ENCODE results near the gene CLASP1. TPM values are rescaled to one million over a fixed set of nuclear protein-coding genes. Genes with fewer than 3 reads are reported as not detected.

CLASP1 gene
- total RNA-seq, 2 experiments from 2014 or later, result 60.3 to 61.4 TPM

GRCh38 chr2:121473512-121473911 lies 175.8 kb downstream of the CLASP1 start:
- no peaks in the 10 kb centered on the region for H3K27me3 Mint-ChIP-seq
- H3K9me3 Mint-ChIP-seq, result no peaks in the 10 kb centered on the region
- TF ChIP-seq CTCF (IDR thresholded peaks at IDR 0.05), result no peak
- intact Hi-C loops (cut with micrococcal nuclease), result no loop called here
- ChIA-PET CTCF (no interaction called here), POLR2A (no interaction called here)
- H3K4me3 Mint-ChIP-seq, result no peak overlapping the region
- no peak for DNase-seq
- peaks cover 27% of the 10 kb centered on the region for H3K36me3 Mint-ChIP-seq (ENCODE audit: low read depth)
- ATAC-seq, result no peak
- peaks cover 43% of the 10 kb centered on the region for H3K4me1 Mint-ChIP-seq (ENCODE audit: low read depth)
- H3K27ac Mint-ChIP-seq, result no peak overlapping the region

GRCh38 chr2:121472470-121472993 lies 176.7 kb downstream of the CLASP1 start:
- Mint-ChIP-seq H3K4me3 (no peak overlapping the region), H3K27ac (peak overlapping the region; percentile 56), H3K27me3 (no peaks in the 10 kb centered on the region), H3K4me1 (ENCODE audit: low read depth) (peaks cover 43% of the 10 kb centered on the region), H3K9me3 (no peaks in the 10 kb centered on the region), H3K36me3 (ENCODE audit: low read depth) (peaks cover 37% of the 10 kb centered on the region)
- CTCF ChIA-PET, result interaction anchor here (1.4 kb wide), 1 partner anchor 14 kb away, joined by 6 read pairs; no protein-coding TSS in a partner anchor
- DNase-seq (no peak), ATAC-seq (no peak)
- intact Hi-C loops (cut with micrococcal nuclease), result no loop called here
- POLR2A ChIA-PET, result no interaction called here
- no peak for TF ChIP-seq CTCF (IDR thresholded peaks at IDR 0.05)

- H3K4me3 Mint-ChIP-seq, result no peak overlapping the region
- TF ChIP-seq CTCF (IDR thresholded peaks at IDR 0.05), result no peak
- intact Hi-C loops (cut with micrococcal nuclease), result no loop called here
- no peak for ATAC-seq
- peak overlapping the region; percentile 56 for H3K27ac Mint-ChIP-seq
- H3K4me1 Mint-ChIP-seq (ENCODE audit: low read depth), result peaks cover 40% of the 10 kb centered on the region
- no peak for DNase-seq
- H3K27me3 Mint-ChIP-seq, result no peaks in the 10 kb centered on the region
- POLR2A ChIA-PET, result interaction anchor here (0.8 kb wide), 1 partner anchor 60 kb away, joined by 3 read pairs; no protein-coding TSS in a partner anchor
- H3K36me3 Mint-ChIP-seq (ENCODE audit: low read depth), result peaks cover 43% of the 10 kb centered on the region
- CTCF ChIA-PET, result interaction anchor here (1.0 to 1.4 kb wide), 2 partner anchors 13 to 247 kb away, joined by 3 to 6 read pairs; no protein-coding TSS in a partner anchor
- H3K9me3 Mint-ChIP-seq, result no peaks in the 10 kb centered on the region
Measured at GRCh38 chr2:121471532-121472469, 177.5 kb downstream of the CLASP1 start.

GRCh38 chr2:121470917-121471316 lies 178.3 kb downstream of the CLASP1 start:
- POLR2A ChIA-PET, result interaction anchor here (0.7 kb wide), 1 partner anchor 60 kb away, joined by 3 read pairs; the partner anchor contains the start of gene RNU4ATAC
- Mint-ChIP-seq H3K36me3 (ENCODE audit: low read depth) (peaks cover 49% of the 10 kb centered on the region), H3K27me3 (no peaks in the 10 kb centered on the region), H3K9me3 (no peaks in the 10 kb centered on the region), H3K4me3 (no peak overlapping the region), H3K27ac (no peak overlapping the region), H3K4me1 (ENCODE audit: low read depth) (peaks cover 33% of the 10 kb centered on the region)
- CTCF ChIA-PET, result interaction anchor here (1.0 kb wide), 1 partner anchor 248 kb away, joined by 3 read pairs; no protein-coding TSS in a partner anchor
- DNase-seq (no peak), ATAC-seq (no peak)
- TF ChIP-seq CTCF (IDR thresholded peaks at IDR 0.05), result no peak
- intact Hi-C loops (cut with micrococcal nuclease), result no loop called here

GRCh38 chr2:121469356-121469755 lies 179.9 kb downstream of the CLASP1 start:
- TF ChIP-seq CTCF (IDR thresholded peaks at IDR 0.05), result no peak
- no peak for ATAC-seq
- Mint-ChIP-seq H3K4me1 (ENCODE audit: low read depth) (peaks cover 24% of the 10 kb centered on the region), H3K36me3 (ENCODE audit: low read depth) (peaks cover 49% of the 10 kb centered on the region), H3K9me3 (no peaks in the 10 kb centered on the region), H3K4me3 (no peak overlapping the region), H3K27ac (no peak overlapping the region), H3K27me3 (no peaks in the 10 kb centered on the region)
- CTCF ChIA-PET, result no interaction called here
- POLR2A ChIA-PET, result interaction anchor here (0.9 kb wide), 1 partner anchor 14 kb away, joined by 3 read pairs; no protein-coding TSS in a partner anchor
- intact Hi-C loops (cut with micrococcal nuclease), result no loop called here
- DNase-seq, result no peak
